ENCODE data around the gene PDLIM7. TPM values are rescaled to one million over a fixed set of nuclear protein-coding genes. Genes with fewer than 3 reads are reported as not detected.

The PDLIM7 gene
- total RNA-seq, 2 experiments from 2014 or later = 38.8 to 58.0 TPM

DNA sequence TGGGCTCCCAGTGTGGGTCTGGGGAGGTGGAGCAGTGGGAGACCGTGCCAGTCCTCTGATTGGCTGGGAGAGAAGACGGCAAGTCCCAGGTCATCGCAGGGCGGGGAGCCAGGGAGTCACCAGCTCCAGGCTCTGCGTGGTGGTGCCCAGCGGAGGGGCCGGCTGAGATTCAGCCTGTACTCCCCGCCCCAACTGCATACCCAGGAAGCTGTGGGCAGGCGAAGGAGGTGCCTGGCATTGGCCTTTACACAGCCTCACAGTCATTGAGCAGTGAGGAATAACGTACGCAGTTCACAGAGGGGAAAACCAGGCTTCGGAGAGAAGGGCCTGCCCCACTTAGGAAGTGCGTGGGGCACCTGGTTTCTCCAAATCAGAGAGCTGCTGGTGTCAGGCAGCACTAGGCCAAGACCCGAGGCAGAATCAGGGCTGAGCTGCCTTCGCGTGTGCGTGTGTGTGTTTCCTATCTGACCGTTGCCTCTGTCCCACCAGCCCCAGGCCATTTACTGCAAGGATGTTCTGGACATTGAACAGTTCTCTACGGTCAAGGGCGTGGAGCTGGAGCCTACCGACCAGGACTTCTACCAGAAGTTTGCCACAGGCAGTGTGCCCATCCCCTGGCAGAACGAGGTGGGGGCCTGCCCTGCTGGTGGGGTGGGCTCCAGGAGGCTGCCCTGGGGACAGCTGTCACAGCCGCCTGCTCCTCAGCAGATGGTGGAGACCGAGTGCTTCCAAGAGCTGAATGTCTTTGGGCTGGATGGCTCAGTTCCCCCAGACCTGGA is 57.0 kb downstream of the PDLIM7 start:
- TF ChIP-seq EZH2phosphoT487 (IDR thresholded peaks at IDR 0.05; ENCODE audit: borderline replicate concordance, low read depth, low read length) (no peak), CTCF (conservative IDR thresholded peaks at IDR 0.05; ENCODE audit: low read length) (no peak)
- DNase-seq (ENCODE audit: low spot score) = no peak
- Histone ChIP-seq H3K79me2 (ENCODE audit: insufficient read depth, low read depth, low read length) (no peaks in the 10 kb centered on the region), H3K27ac (ENCODE audit: low read depth, low read length, poor library complexity, severe bottlenecking) (no peak overlapping the region), H3K9me2 (ENCODE audit: insufficient read depth, low read length) (no peaks in the 10 kb centered on the region), H3K9me3 (ENCODE audit: low read length) (no peaks in the 10 kb centered on the region), H3K4me3 (ENCODE audit: low read depth, low read length, poor library complexity, severe bottlenecking) (no peak overlapping the region), H3K4me2 (ENCODE audit: low read length) (no peak overlapping the region), H3K4me1 (ENCODE audit: insufficient read depth, low read length, poor library complexity, severe bottlenecking) (peaks cover 14% of the 10 kb centered on the region), H4K20me1 (ENCODE audit: insufficient read depth, low read length) (no peaks in the 10 kb centered on the region), H3K36me3 (ENCODE audit: insufficient read depth, low read length) (peaks cover 68% of the 10 kb centered on the region), H2AFZ (ENCODE audit: low read length) (no peak overlapping the region)
- BruUV-seq (replicated peaks) = no TSS peak
- ChIA-PET CTCF (ENCODE audit: unreplicated experiment) (interaction anchor here (0.6 kb wide), 1 partner anchor 52 kb away, joined by 3 read pairs; no protein-coding TSS in a partner anchor), POLR2A (interaction anchor here (1.1 kb wide), 1 partner anchor 51 kb away, joined by 3 read pairs; no protein-coding TSS in a partner anchor)
- intact Hi-C loops (cut with micrococcal nuclease; ENCODE audit: unreplicated experiment) = no loop called here

- Histone ChIP-seq H3K4me2 (ENCODE audit: low read length) (no peak overlapping the region), H3K4me1 (ENCODE audit: insufficient read depth, low read length, poor library complexity, severe bottlenecking) (peaks cover 6% of the 10 kb centered on the region), H3K4me3 (ENCODE audit: low read depth, low read length, poor library complexity, severe bottlenecking) (no peak overlapping the region), H3K9me3 (ENCODE audit: low read length) (no peaks in the 10 kb centered on the region), H3K79me2 (ENCODE audit: insufficient read depth, low read depth, low read length) (no peaks in the 10 kb centered on the region), H2AFZ (ENCODE audit: low read length) (no peak overlapping the region), H4K20me1 (ENCODE audit: insufficient read depth, low read length) (no peaks in the 10 kb centered on the region), H3K27ac (ENCODE audit: low read depth, low read length, poor library complexity, severe bottlenecking) (no peak overlapping the region), H3K36me3 (ENCODE audit: insufficient read depth, low read length) (peaks cover 77% of the 10 kb centered on the region), H3K9me2 (ENCODE audit: insufficient read depth, low read length) (no peaks in the 10 kb centered on the region)
- TF ChIP-seq CTCF (conservative IDR thresholded peaks at IDR 0.05; ENCODE audit: low read length) (no peak), EZH2phosphoT487 (IDR thresholded peaks at IDR 0.05; ENCODE audit: borderline replicate concordance, low read depth, low read length) (no peak)
- intact Hi-C loops (cut with micrococcal nuclease; ENCODE audit: unreplicated experiment) = no loop called here
- ChIA-PET POLR2A (interaction anchor here (0.6 to 1.1 kb wide), 3 partner anchors 28 to 127 kb away, joined by 3 read pairs; no protein-coding TSS in a partner anchor), CTCF (ENCODE audit: unreplicated experiment) (interaction anchor here (0.6 to 1.0 kb wide), 2 partner anchors 36 to 53 kb away, joined by 3 read pairs; no protein-coding TSS in a partner anchor)
- no peak for DNase-seq (ENCODE audit: low spot score)
- BruUV-seq (replicated peaks) = no TSS peak
Measured at GRCh38 chr5:177439518-177440053, 57.8 kb downstream of the PDLIM7 start.

- no TSS peak for BruUV-seq (replicated peaks)
- DNase-seq (ENCODE audit: low spot score) = no peak
- no peaks in the 10 kb centered on the region for H4K20me1 ChIP-seq (ENCODE audit: insufficient read depth, low read length)
Measured at GRCh38 chr5:177438468-177438867, 58.9 kb downstream of the PDLIM7 start.

More at GRCh38 chr5:177438468-177438867, 58.9 kb downstream of the PDLIM7 start:
- no peak overlapping the region for H3K4me2 ChIP-seq (ENCODE audit: low read length)
- H3K36me3 ChIP-seq (ENCODE audit: insufficient read depth, low read length) = peaks cover 88% of the 10 kb centered on the region
- H3K4me1 ChIP-seq (ENCODE audit: insufficient read depth, low read length, poor library complexity, severe bottlenecking) = no peaks in the 10 kb centered on the region
- ChIA-PET CTCF (ENCODE audit: unreplicated experiment) (interaction anchor here (1.0 kb wide), 1 partner anchor 35 kb away, joined by 3 read pairs; no protein-coding TSS in a partner anchor), POLR2A (no interaction called here)
- H3K9me2 ChIP-seq (ENCODE audit: insufficient read depth, low read length) = no peaks in the 10 kb centered on the region
- intact Hi-C loops (cut with micrococcal nuclease; ENCODE audit: unreplicated experiment) = no loop called here
- TF ChIP-seq CTCF (conservative IDR thresholded peaks at IDR 0.05; ENCODE audit: low read length) (no peak), EZH2phosphoT487 (IDR thresholded peaks at IDR 0.05; ENCODE audit: borderline replicate concordance, low read depth, low read length) (no peak)
- no peak overlapping the region for H3K27ac ChIP-seq (ENCODE audit: low read depth, low read length, poor library complexity, severe bottlenecking)
- no peak overlapping the region for H2AFZ ChIP-seq (ENCODE audit: low read length)
- H3K9me3 ChIP-seq (ENCODE audit: low read length) = no peaks in the 10 kb centered on the region
- no peak overlapping the region for H3K4me3 ChIP-seq (ENCODE audit: low read depth, low read length, poor library complexity, severe bottlenecking)
- H3K79me2 ChIP-seq (ENCODE audit: insufficient read depth, low read depth, low read length) = no peaks in the 10 kb centered on the region

Measured in OCI-LY7 (cell line).